ENCODE measurements around the gene CCNY. TPM values are rescaled to one million over a fixed set of nuclear protein-coding genes. Genes with fewer than 3 reads are reported as not detected.

Gene CCNY
- total RNA-seq, 1 experiment from 2014 or later, result 62.2 TPM

DNA sequence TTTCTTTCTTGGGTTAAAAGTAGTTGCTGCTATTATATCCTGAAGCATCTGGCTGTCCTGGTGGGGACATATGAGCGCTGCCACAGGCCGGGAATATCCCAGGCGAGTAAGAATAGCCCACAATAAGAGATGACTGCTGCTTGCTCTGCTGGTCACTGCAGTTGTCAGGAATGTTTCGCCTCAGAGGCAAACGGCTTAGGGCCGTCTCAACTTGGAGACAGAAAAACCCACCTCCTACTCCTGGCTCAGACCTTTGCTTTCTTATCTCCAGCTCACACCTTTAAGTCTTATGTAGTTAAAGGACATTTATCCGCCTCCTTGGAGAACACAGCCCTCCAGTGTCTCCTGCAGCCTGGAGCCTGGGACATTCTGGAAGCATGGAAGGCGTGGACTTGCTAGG lies 268.9 kb downstream of the CCNY start, which contains the start of gene GJD4:
GJD4 (plus strand) TSS at position 151 of the 400 bp plus-strand sequence; CDS start at position 378, 227 bp downstream.
- H3K27ac ChIP-seq (ENCODE audit: low read depth, low read length), result no peak within 1 kb of the TSS
- no peaks in the 10 kb centered on the region for H3K79me2 ChIP-seq (ENCODE audit: insufficient read depth, low read length)
- RAD21 ChIA-PET (ENCODE audit: low non-redundant PET in 1 of 2, low total read pairs in 2 of 2, uncharacterized antibody in 2 of 2, unreplicated experiment in 2 of 2), result no interaction called here
- no peak within 1 kb of the TSS for H2AFZ ChIP-seq (ENCODE audit: low read depth, low read length, poor library complexity, severe bottlenecking)
- ATAC-seq, result no peak
- DNase-seq (ENCODE audit: low read depth, low spot score), result no peak
- TF ChIP-seq SP1 (IDR thresholded peaks at IDR 0.05; ENCODE audit: low read depth) (no peak), ZFX (IDR thresholded peaks at IDR 0.05) (no peak)
- H3K4me2 ChIP-seq (ENCODE audit: low read length), result no peak within 1 kb of the TSS
- H3K9ac ChIP-seq (ENCODE audit: low read length), result no peak within 1 kb of the TSS
- H3K9me2 ChIP-seq (ENCODE audit: insufficient read depth), result no peaks in the 10 kb centered on the region
- H3K4me3 ChIP-seq (replicated peaks in 1 of 2; ENCODE audit: low read depth in 1 of 2, low read length in 2 of 2), result no peak within 1 kb of the TSS
- H3K27me3 ChIP-seq (ENCODE audit: insufficient read depth, low read length), result peaks cover 29% of the 10 kb centered on the region; the same call in 1 of the 2 replicates
- no peaks in the 10 kb centered on the region for H3K4me1 ChIP-seq (ENCODE audit: control insufficient read depth in 1 of 2, insufficient read depth in 2 of 2, low read length in 2 of 2)
- no peaks in the 10 kb centered on the region for H4K20me1 ChIP-seq (ENCODE audit: insufficient read depth)
- CTCF ChIA-PET, result no interaction called here
- intact Hi-C loops (cut with micrococcal nuclease), result no loop called here
- POLR2A ChIA-PET, result no interaction called here
- no peaks in the 10 kb centered on the region; a peak in 1 of 4 replicates for H3K36me3 ChIP-seq (ENCODE audit: control insufficient read depth in 1 of 2, insufficient read depth in 2 of 2, low read length in 2 of 2)
- no TSS peak for BruUV-seq (replicated peaks)
- no peaks in the 10 kb centered on the region for H3K9me3 ChIP-seq (ENCODE audit: control insufficient read depth in 1 of 2, insufficient read depth in 1 of 2, low read depth in 1 of 2, low read length in 2 of 2)

DNA sequence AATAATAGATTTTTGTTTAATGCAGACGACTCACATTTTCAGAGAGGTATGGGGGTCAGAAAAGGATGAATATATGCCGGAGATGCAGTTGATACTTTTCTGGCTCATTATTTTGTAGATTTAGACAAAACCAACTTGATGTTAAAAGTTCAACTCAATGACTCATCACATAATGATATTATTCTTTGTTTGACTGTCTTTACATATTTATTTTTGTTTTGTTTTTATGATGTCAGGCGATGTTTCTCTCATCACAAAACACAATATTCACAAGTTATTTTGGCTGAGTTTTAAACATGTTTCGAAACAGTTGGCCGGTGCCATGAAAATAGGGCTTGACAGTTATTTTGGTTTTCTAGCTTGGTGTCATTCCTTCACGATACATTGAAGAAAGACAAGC lies 270.1 kb downstream of the CCNY start:
- no peaks in the 10 kb centered on the region for H3K9me2 ChIP-seq (ENCODE audit: insufficient read depth)
- ChIA-PET CTCF (no interaction called here), RAD21 (ENCODE audit: low non-redundant PET in 1 of 2, low total read pairs in 2 of 2, uncharacterized antibody in 2 of 2, unreplicated experiment in 2 of 2) (no interaction called here), POLR2A (no interaction called here)
- no peak overlapping the region for H3K4me3 ChIP-seq (replicated peaks in 1 of 2; ENCODE audit: low read depth in 1 of 2, low read length in 2 of 2)
- no peak for DNase-seq (ENCODE audit: low read depth, low spot score)
- intact Hi-C loops (cut with micrococcal nuclease), result no loop called here
- TF ChIP-seq YY1 (IDR thresholded peaks at IDR 0.05; ENCODE audit: extremely low read depth, insufficient replicate concordance, low read depth, low read length) (no peak), ZNF274 (IDR thresholded peaks at IDR 0.05; ENCODE audit: low read depth, low read length) (no peak), FOSL1 (IDR thresholded peaks at IDR 0.05; ENCODE audit: low read depth) (no peak), SP1 (IDR thresholded peaks at IDR 0.05; ENCODE audit: low read depth) (no peak), TCF7L2 (IDR thresholded peaks at IDR 0.05; ENCODE audit: borderline replicate concordance, extremely low read depth, insufficient read depth, insufficient read length) (no peak), CBX3 (IDR thresholded peaks at IDR 0.05; ENCODE audit: low read depth) (no peak), RAD21 (IDR thresholded peaks at IDR 0.05; ENCODE audit: low read depth) (no peak), SRF (IDR thresholded peaks at IDR 0.05; ENCODE audit: low read depth) (no peak), POLR2A (IDR thresholded peaks at IDR 0.05; ENCODE audit: borderline replicate concordance, extremely low read depth, insufficient read depth, insufficient read length) (no peak), EGR1 (IDR thresholded peaks at IDR 0.05; ENCODE audit: low read depth) (no peak)
- TF ChIP-seq, protein P1, sequence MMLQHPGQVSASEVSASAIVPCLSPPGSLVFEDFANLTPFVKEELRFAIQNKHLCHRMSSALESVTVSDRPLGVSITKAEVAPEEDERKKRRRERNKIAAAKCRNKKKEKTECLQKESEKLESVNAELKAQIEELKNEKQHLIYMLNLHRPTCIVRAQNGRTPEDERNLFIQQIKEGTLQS (IDR thresholded peaks at IDR 0.05), result no peak
- H3K27me3 ChIP-seq (ENCODE audit: insufficient read depth, low read length), result peaks cover 26% of the 10 kb centered on the region; the same call in 1 of the 2 replicates
- H3K36me3 ChIP-seq (ENCODE audit: control insufficient read depth in 1 of 2, insufficient read depth in 2 of 2, low read length in 2 of 2), result no peaks in the 10 kb centered on the region; a peak in 1 of 4 replicates
- no peak for ATAC-seq
- no peak overlapping the region for H3K27ac ChIP-seq (ENCODE audit: low read depth, low read length)
- H4K20me1 ChIP-seq (ENCODE audit: insufficient read depth), result no peaks in the 10 kb centered on the region
- BruUV-seq (replicated peaks), result no TSS peak
- no peaks in the 10 kb centered on the region for H3K9me3 ChIP-seq (ENCODE audit: control insufficient read depth in 1 of 2, insufficient read depth in 1 of 2, low read depth in 1 of 2, low read length in 2 of 2)
- no peak overlapping the region for H3K9ac ChIP-seq (ENCODE audit: low read length)
- H3K4me2 ChIP-seq (ENCODE audit: low read length), result no peak overlapping the region
- no peaks in the 10 kb centered on the region for H3K79me2 ChIP-seq (ENCODE audit: insufficient read depth, low read length)
- H3K4me1 ChIP-seq (ENCODE audit: control insufficient read depth in 1 of 2, insufficient read depth in 2 of 2, low read length in 2 of 2), result no peaks in the 10 kb centered on the region
- H2AFZ ChIP-seq (ENCODE audit: low read depth, low read length, poor library complexity, severe bottlenecking), result no peak overlapping the region

All from HCT116 (cell line).